ENCODE results near the gene TGFA.

Gene TGFA

GRCh38 chr2:70553584-70554337, at the start of gene TGFA:
Gene TGFA (minus strand): TSS chr2:70553826. CDS start chr2:70553767, 59 bp downstream.
- DNase-seq, result peak; percentile 76

GRCh38 chr2:70603066-70603465, 49.4 kb upstream of the TGFA start:
- DNase-seq, result no peak

GRCh38 chr2:70598197-70598596, 44.6 kb upstream of the TGFA start:
- no peak for DNase-seq

GRCh38 chr2:70596739-70597138, 43.1 kb upstream of the TGFA start:
- DNase-seq, result no peak

- DNase-seq, result no peak
These were observed 42.7 kb upstream of the TGFA start for GRCh38 chr2:70596293-70596692.

- DNase-seq, result no peak
These were observed 29.5 kb upstream of the TGFA start for GRCh38 chr2:70583091-70583490.

GRCh38 chr2:70580352-70580751, 26.7 kb upstream of the TGFA start:
- no peak for DNase-seq

GRCh38 chr2:70574618-70575017, 21.0 kb upstream of the TGFA start:
- DNase-seq, result no peak

- DNase-seq, result no peak
These were observed 20.5 kb upstream of the TGFA start for GRCh38 chr2:70574109-70574508.

GRCh38 chr2:70570041-70570661, 16.5 kb upstream of the TGFA start:
- DNase-seq, result no peak

- no peak for DNase-seq
These were observed 15.9 kb upstream of the TGFA start for GRCh38 chr2:70569559-70569958.

- DNase-seq, result no peak
These were observed 13.3 kb upstream of the TGFA start for GRCh38 chr2:70566906-70567305.

GRCh38 chr2:70566464-70566863, 12.8 kb upstream of the TGFA start:
- no peak for DNase-seq

- DNase-seq, result no peak
These were observed 11.6 kb upstream of the TGFA start for GRCh38 chr2:70565039-70565731.

- no peak for DNase-seq
These were observed 8.3 kb upstream of the TGFA start for GRCh38 chr2:70561893-70562292.

GRCh38 chr2:70560442-70560841, 6.8 kb upstream of the TGFA start:
- DNase-seq, result no peak

- DNase-seq, result no peak
These were observed 6.4 kb upstream of the TGFA start for GRCh38 chr2:70560040-70560439.

- no peak for DNase-seq
These were observed 4.7 kb upstream of the TGFA start for GRCh38 chr2:70558195-70558808.

- DNase-seq, result no peak
These were observed 3.7 kb upstream of the TGFA start for GRCh38 chr2:70557171-70557838.

- DNase-seq, result no peak
These were observed 3.0 kb upstream of the TGFA start for GRCh38 chr2:70556608-70557007.

GRCh38 chr2:70554338-70554892, 789 bp upstream of the TGFA start:
- DNase-seq, result no peak

GRCh38 chr2:70553334-70553583, 367 bp downstream of the TGFA start:
- DNase-seq, result no peak
